NCI-H1436 treated with DMSO at 0.1 percent for 48 hours (cell line): ENCODE measurements around the gene TECPR1.

Experiments
- DNase-seq: peaks from one replicate; lab custom pipeline; 2025; lab: John Stamatoyannopoulos, UW

The TECPR1 gene

DNA sequence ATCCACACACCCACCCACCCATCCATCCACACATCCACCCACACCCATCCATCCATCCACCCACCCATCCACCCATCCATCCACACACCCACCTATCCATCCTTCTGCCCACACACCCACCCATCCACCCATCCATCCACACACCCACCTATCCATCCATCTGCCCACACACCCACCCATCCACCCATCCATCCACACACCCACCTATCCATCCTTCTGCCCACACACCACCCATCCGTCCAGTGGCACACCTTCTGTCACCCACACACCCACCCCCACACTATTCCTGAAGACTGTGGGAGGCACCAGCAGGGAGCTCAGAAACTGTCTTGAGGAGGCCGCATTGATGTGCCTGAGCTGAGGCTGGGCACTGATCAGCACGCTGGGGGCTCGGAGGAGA lies 9.1 kb downstream of the TECPR1 start:
- DNase-seq = no peak

DNA sequence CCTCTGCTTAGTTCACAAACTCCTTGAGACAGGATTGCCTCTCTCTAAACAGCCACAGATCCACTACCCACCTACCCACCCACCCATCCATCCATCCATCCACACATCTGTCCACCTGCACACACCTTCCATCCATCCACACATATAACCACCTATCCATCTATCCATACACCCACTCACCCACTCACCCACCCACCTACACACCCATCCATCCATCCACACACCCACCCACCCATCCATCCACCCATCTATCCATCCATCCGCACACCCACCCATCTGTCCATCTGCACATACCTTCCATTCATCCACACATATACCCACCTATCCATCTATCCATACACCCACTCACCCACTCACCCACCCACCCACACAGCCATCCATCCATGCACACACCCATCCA lies 9.7 kb downstream of the TECPR1 start:
- no peak for DNase-seq

DNA sequence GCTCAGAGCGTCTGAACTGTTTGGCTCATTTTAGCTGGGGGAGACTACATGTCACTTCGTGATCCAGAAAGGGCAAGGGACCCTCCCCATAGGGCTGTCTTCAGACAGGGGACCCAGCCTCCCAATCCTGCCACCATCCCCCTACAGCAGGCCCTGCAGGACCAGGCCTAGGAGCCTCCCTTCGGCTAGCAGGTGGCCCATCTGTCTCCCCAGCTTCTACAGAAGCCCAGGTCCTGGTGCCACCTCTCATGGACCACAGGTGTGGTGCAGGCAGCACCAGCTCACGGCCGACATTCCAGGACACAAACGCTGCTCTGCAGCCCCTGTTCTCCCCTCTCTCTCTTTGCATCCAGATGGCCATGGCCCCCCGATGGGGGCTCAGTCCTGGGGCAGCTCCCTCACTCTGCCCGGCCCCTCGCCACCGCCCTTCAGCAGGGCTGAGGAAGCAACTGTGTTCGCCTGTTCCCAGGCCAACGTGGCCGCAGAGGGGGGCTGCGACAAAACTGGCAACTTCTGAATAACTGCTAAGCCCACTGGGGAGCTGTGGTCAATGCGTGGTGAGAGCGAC lies 10.3 kb downstream of the TECPR1 start:
- DNase-seq = no peak

- no peak for DNase-seq
Measured at GRCh38 chr7:98240961-98241673, 10.9 kb downstream of the TECPR1 start.

GRCh38 chr7:98238976-98239375 lies 13.1 kb downstream of the TECPR1 start:
- DNase-seq = no peak

GRCh38 chr7:98238076-98238475 lies 14.0 kb downstream of the TECPR1 start:
- no peak for DNase-seq

GRCh38 chr7:98236355-98237185 lies 15.5 kb downstream of the TECPR1 start:
- no peak for DNase-seq

- no peak for DNase-seq
Measured at GRCh38 chr7:98235901-98236300, 16.1 kb downstream of the TECPR1 start.

DNA sequence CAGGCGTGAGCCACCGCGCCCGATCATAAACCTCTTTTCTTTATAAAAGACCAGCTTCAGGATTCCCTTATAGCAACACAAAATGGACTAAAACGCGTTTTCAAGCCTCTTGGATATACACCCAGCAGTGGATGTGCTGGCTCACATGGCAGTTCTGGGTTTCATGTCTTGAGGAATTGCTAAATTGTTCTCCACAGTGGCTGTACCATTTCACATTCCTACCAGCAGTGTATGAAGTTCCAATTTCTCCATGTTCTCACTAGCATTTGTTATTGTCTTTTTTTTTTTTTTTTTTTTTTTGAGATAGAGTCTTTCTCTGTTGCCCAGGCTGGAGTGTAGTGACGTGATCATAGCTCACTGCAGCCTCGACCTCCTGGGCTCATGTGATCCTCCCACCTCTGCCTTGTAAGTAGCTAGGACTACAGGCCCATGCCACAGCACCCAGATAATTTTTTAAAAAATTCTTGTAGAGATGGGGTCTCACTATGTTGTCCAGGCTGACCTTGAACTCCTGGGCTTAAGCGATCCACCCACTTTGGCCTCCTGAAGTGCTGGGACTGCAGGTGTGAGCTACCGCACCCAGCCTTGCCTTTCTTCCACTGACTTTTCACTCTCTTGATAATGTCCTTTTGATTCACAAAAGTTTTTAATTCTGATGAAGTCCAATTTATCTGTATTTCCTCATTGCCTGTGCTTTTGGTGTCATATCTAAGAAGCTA lies 17.4 kb downstream of the TECPR1 start:
- no peak for DNase-seq

GRCh38 chr7:98233219-98234070 lies 18.6 kb downstream of the TECPR1 start:
- DNase-seq = no peak

- no peak for DNase-seq
Measured at GRCh38 chr7:98232799-98233198, 19.2 kb downstream of the TECPR1 start.

DNA sequence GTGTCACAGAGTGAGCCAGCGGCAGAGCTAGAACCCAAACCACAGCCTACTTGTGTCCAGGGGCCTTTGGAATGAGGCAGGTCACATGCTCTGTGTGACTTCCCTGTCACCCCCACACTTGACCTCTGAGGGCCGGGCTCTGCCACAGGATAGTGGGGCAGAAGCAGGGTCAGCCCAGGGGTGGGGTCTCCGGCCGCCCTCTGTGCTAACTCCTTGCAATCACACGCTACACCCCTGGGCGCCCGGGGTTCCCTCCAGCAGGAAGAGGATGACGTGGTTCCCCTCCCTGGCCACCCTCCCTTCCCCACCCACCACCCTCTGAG lies 19.8 kb downstream of the TECPR1 start:
- no peak for DNase-seq

DNA sequence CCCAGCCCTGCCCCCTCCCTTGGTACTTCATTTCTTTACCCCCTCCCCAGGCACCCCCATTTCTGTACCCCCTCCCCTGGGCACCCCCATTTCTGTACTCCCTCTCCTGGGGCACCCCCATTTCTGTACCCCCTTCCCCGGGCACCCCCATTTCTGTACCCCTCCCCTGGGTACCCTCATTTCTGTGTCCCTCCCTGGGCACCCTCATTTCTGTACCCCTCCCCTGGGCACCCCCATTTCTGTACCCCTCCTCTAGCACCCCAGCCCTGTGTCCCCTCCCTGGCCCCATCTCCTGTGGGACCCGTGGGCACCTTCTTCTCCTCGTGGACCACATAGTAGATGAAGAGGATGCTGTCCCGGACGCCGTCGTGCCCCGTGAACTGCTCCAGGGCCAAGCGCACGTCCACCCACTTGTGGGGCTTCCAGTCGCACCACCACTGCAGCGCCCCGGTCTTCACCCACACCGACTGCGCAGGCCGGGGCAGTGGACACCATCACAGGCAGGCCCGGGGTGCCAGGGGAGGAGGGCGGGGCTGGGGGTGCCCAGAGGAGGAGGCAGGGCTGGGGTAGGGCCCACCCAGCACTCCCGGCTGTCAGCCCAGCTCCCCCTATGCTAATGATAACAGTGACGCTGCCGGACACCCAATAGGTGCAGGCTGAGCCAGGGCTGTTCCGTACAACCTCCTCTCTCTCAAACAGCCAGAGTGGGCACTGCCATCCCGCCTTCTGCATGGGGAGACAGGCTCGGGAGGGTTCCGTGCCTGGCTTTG lies 20.4 kb downstream of the TECPR1 start:
- no peak for DNase-seq

DNA sequence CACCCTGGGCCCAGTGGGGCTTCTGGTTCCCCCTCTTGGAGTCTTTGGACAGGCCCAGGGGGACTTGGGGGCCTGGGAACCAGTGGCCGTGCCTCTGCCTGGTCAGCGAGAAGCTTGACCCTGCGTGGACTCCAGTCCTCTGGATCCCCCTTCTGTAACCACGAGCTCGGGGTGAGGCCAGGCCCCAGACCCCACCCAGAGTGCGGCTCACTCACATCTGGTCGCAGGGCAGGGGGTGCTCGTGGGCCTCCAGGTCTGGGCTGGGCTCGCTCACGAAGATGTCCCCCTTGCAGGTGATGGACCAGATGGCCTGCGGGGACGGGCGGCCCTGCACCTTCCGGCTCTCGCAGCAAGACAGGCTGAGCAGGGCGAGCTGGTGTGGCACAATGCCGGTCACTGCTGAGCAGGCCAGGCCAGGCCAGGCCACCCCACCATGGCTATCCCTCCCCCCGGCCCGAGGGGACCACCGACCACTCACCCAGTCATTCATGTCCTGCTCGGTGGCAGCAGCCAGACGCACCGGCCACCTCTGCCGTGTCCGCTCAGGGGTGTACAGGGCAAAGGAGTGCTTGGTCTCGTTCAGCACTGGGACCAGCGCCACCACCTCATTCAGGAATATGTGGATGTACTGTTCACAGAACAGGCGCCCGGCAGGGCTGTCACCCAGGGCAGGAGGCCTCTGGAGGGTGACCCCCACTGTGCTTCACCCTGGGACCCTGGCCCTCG lies 21.1 kb downstream of the TECPR1 start:
- DNase-seq = no peak

- no peak for DNase-seq
Measured at GRCh38 chr7:98229991-98230745, 21.9 kb downstream of the TECPR1 start.

DNA sequence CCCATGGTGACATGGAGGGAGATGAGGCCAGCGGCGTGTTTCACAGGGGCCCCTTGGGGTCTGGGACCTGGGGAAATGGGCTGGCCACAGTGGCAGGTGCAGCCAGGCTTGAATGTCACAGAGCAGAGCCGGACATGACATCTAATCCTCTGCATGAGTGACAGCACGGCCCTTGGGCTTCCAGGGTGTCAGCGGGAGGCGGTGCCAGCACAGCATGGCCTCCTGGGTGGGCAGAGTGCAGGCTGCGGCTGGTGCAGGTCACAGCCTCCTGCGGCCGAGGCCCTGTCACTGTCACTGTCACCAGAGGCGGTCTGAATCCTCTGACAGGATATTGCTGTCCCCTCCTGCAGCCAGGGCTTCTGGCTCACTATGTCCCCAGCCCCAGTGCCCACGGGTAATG lies 22.6 kb downstream of the TECPR1 start:
- no peak for DNase-seq

GRCh38 chr7:98228801-98229200 lies 23.2 kb downstream of the TECPR1 start:
- DNase-seq = no peak

- DNase-seq = no peak
Measured at GRCh38 chr7:98227939-98228338, 24.1 kb downstream of the TECPR1 start.

DNA sequence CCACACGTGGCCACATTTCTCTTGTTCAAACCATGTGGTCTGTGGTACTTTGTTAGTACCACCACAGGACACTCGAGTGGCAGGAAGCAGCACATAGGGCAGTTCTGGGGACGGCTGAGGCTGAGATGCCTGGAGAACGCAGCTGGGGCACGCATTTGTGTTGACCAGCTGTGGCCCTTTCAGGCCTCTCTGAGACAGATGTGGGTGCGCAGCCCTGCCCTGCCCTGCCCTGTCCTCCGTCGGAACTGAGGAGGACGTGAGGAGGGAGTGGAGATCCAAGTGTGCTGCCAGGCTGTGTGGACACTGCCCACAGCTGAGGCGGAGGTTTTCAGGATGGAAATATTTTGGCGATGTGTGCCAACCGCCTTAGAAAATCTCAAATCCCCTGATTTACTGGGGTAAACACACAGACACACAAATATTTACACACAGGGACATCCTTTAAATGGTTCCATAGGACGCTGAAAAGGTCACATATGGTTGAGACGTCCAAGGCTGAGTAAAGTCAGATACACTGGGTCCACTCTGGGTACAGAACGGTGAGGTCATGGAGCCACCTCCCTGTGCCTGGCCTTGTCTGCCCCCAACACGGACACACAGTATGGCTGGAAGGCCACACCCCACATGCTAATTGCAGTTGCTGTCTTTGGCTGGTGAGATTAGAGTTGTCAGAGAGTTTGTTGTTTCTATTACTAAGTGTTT lies 26.0 kb downstream of the TECPR1 start:
- no peak for DNase-seq
